ENCODE measurements around the gene PCNA.

DNA sequence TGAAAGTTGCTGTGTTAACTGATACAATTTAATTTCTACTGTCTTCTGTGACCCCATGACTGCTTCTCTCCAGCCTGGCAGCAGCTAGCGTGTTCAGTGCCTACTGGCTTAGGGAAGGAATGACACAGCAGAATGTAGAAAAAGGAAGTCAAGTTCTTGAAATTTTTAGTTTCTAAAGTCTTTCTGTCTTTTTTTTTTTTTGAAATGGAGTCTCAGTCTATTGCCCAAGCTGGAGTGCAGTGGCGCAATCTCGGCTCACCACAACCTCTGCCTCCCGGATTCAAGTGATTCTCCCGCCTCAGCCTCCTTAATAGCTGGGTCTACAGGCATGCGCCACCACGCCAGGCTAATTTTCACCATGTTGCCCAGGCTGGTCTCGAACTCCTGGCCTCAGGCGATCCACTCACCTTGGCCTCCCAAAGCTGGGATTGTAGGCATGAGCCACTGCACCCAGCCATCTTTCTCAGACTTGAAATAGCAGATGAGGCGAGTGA, 39.3 kb downstream of the PCNA start:
- no peak for TF ChIP-seq POLR2AphosphoS5 (IDR thresholded peaks at IDR 0.05)
- TF ChIP-seq EP300 (IDR thresholded peaks at IDR 0.05) = no peak
- TF ChIP-seq, protein P1, sequence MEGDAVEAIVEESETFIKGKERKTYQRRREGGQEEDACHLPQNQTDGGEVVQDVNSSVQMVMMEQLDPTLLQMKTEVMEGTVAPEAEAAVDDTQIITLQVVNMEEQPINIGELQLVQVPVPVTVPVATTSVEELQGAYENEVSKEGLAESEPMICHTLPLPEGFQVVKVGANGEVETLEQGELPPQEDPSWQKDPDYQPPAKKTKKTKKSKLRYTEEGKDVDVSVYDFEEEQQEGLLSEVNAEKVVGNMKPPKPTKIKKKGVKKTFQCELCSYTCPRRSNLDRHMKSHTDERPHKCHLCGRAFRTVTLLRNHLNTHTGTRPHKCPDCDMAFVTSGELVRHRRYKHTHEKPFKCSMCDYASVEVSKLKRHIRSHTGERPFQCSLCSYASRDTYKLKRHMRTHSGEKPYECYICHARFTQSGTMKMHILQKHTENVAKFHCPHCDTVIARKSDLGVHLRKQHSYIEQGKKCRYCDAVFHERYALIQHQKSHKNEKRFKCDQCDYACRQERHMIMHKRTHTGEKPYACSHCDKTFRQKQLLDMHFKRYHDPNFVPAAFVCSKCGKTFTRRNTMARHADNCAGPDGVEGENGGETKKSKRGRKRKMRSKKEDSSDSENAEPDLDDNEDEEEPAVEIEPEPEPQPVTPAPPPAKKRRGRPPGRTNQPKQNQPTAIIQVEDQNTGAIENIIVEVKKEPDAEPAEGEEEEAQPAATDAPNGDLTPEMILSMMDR (IDR thresholded peaks at IDR 0.05) = no peak
